Measurements from ENCODE around the gene LHX4.
A peak's percentile ranks its signal among the peaks of the same experiment; 100 is the strongest.
"Not testable (repeated sequence)": the region's sequence is repeated elsewhere in the genome, so short reads cannot be mapped to it uniquely, and the experiment has no call there.

LHX4 gene

GRCh38 chr1:180197231-180197630 is 32.8 kb upstream of the LHX4 start:
- DNase-seq (ENCODE audit: low read depth in 2 of 2): no peak

DNA sequence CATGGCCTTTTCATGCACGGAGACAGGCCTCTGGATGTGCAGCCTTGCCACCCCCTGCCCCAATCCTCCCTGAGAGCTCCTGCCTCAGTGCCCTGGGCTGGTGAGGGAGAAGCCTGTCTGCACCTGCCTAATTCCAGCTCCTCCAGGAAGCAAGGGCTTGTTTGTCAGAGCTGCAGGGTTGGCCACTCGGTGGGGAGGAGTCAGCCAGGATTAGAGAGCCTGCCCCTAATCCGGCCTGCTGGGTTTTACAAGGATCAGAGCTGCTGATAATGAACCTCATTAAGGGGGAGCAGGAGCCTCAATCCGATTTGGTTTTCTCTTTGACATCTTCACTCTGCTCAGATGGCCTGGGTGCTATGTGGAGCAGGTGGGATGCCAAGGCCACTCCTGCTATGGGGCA is 31.9 kb upstream of the LHX4 start:
- no peak for DNase-seq (ENCODE audit: low read depth in 2 of 2)

GRCh38 chr1:180198611-180199010 is 31.5 kb upstream of the LHX4 start:
- no peak for DNase-seq (ENCODE audit: low read depth in 2 of 2)

- no peak for DNase-seq (ENCODE audit: low read depth in 2 of 2)
Observed at GRCh38 chr1:180199018-180199417, 31.0 kb upstream of the LHX4 start.

GRCh38 chr1:180201451-180202200 is 28.4 kb upstream of the LHX4 start:
- no peak for DNase-seq (ENCODE audit: low read depth in 2 of 2)

DNA sequence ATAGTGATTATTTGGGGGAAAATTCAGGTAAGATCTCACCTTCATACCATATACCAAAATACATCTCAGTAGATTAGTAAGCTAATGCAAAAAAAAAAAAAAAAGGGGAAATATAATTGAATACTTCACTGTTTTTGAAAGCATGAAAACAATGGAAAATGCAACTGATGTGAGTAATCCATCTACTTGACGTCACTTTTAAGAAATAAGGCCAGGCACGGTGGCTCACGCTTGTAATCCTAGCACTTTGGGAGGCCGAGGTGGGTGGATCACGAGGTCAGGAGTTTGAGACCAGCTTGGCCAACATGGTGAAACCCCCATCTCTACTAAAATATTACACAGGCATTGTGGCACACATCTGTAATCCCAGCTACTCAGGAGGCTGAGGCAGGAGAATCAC is 27.5 kb upstream of the LHX4 start:
- DNase-seq (ENCODE audit: low read depth in 2 of 2): not testable (repeated sequence)

GRCh38 chr1:180204231-180204630 is 25.8 kb upstream of the LHX4 start:
- no peak for DNase-seq (ENCODE audit: low read depth in 2 of 2)

DNA sequence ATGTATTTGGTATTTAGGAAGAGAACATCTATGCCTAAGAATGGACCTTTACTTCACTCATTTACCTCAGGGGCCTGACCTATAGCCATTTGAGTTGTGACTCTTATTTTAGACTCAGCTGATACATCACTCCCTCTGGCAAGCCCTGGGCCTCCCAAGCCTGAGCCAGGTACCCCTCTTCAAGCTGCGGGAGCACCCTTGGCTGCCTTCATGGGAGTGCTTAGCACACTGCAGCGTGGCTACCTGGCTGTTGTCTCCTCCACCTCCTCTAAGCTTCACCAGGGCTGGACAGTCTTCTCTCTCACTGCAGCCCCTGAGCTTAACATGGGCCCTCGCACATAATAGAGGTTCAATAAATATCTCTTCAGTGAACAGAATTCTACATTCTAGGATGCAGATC is 23.5 kb upstream of the LHX4 start:
- DNase-seq (ENCODE audit: low read depth in 2 of 2): no peak

- no peak for DNase-seq (ENCODE audit: low read depth in 2 of 2)
Observed at GRCh38 chr1:180208264-180208663, 21.8 kb upstream of the LHX4 start.

DNA sequence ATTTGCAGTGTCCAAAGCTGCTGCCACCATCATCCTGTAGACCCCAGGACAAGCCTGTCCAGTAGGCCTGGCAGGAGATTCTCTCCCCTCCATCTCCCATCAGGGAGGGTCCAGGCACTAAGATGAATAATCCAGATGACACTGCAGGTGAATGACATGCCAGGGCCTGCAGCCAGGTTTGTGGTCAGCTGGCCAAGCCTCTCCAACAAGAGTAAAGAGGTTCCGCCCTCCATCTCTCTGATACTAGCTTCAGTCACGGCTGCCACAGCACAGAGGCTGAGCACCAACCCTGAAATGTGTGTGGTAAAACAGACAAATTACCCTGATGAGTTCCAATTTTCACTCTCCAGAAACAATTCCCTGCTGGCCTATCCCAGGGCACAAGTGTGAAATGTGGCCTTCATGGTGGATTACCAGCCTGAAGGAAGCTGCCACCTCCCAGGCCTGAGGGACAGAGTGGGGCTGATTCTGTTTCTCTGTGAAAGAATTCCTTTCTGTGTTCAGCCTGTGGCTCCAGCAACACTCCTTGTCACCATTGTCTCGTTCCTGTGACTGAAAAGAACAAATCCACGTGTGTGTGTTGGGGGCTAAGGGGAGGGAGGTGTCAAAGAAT is 19.9 kb upstream of the LHX4 start:
- no peak for DNase-seq (ENCODE audit: low read depth in 2 of 2)

DNA sequence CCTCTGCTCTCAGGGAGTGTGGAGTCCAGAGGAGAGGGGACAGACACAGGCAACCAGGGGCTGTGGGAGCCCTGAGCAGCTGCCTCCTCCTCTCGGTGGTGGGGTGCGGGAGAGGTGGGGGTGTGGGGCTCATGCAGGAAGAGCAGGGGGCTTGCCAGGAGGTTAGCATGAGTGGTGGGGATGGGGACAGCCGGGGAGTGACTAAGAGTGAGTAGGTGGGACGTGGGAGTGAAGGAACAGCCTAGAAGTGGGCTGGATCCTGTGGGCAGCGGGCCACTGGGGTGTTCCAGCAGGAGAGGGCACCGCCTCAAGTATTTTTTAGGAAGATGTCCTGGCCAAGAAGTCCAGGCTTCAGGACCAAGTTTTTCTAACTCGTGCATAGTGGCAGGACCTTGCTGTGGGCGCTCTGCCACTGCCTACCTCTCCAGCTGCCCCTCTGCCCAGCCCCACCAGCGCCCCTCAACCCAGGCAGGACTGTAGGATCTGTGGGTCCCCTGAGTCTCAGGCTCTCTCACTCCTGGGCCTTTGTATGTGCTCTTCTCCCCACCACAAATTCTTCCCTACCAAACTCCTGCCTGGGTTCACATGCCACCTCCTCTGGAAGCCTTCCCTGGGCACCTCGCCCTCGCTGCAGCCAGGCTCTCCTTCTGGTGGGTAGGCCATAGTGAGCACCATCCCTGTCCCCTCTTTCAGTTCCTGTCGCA is 18.8 kb upstream of the LHX4 start:
- no peak for DNase-seq (ENCODE audit: low read depth in 2 of 2)

DNA sequence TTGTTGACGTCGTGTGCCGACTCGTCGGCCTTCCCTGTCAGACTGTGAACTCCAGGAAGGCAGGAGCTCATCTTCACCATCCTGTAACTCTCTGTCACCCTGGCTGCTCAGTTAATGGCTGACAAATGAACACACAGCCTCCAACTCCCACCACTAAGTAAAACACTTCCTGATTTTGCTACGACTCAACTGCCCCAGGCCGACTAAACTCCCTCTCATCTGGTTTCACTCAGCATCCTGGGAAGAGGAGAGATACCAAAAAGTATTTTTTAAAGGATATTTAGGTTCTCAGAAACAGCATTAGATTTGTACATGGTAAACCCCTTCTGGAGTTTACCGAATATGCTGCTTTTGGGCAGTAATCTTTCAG is 18.2 kb upstream of the LHX4 start:
- DNase-seq (ENCODE audit: low read depth in 2 of 2): no peak

DNA sequence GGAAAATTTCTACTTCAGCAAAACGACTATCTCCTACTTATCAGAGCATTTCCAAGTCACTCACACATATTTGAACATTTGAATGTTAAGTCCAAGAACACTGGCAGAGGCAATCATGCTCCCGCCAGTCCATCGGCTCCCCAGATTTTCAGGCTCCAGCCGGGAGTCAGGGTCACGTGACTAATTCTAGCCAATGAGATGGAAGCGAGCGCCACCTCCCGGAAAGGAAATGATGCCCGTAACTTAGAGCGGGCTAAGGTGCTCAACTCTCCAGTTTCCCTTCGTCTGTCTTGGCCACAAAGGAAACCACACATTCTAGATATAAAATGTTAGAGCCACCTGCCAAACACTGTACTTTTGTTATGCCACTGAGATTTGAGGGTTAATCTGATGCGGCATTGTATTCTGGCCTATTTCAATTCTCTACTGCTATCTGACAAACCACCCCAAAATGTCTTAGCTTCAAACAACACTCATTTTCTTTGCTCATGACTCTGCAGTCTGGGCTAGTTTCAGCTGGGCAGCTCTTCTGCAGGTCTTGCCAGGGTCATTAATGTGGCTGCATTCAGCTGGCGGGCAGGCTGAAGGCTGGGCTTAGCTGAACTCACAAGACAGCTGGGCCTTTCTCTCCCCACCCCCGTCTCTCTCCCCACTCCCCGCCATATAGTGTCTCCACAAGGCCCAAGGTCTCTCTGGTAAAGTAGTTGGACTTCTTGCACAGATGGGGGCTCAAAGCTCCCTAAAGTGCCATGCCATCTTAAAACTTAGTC is 16.5 kb upstream of the LHX4 start:
- DNase-seq (ENCODE audit: low read depth in 2 of 2): peak in 1 of 2 donors; percentile 45

DNA sequence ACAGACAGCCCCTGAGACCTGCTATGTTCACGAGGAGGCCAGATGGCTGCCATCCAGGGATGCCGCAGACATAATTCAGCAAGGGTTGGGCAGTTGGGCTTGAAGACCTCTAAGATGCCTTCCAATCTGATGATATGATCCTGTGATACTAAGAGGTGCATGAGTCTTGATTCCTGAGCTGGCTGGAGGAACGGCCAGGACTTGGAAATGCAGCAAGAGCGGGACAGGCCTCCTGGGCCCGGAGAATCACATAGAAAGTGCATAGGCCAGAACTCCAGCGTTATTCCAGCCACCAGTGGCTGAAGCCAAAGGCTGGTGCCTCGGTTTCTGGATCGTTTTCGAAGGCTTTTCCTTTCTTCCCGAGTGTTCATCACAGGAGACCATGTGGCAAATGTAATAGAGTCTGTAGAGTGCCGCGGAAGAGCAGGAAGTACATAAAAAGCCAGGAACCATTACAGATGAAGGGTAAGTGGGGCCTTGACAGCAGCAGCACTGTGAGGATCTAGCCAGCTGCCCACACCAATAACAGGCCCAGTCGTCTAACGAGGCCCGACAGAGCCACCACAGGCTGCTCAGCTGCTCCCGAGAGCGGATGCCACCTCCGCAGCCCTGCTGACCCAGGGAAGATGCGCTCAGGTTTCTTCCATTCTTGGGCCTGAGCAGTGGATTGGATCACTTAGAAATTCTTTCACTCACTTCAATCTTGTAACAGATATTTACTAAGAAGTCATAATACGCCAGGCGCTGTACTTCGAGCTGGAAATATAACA is 14.0 kb upstream of the LHX4 start:
- DNase-seq (ENCODE audit: low read depth in 2 of 2): no peak

- no peak for DNase-seq (ENCODE audit: low read depth in 2 of 2)
Observed at GRCh38 chr1:180217006-180217405, 13.1 kb upstream of the LHX4 start.

DNA sequence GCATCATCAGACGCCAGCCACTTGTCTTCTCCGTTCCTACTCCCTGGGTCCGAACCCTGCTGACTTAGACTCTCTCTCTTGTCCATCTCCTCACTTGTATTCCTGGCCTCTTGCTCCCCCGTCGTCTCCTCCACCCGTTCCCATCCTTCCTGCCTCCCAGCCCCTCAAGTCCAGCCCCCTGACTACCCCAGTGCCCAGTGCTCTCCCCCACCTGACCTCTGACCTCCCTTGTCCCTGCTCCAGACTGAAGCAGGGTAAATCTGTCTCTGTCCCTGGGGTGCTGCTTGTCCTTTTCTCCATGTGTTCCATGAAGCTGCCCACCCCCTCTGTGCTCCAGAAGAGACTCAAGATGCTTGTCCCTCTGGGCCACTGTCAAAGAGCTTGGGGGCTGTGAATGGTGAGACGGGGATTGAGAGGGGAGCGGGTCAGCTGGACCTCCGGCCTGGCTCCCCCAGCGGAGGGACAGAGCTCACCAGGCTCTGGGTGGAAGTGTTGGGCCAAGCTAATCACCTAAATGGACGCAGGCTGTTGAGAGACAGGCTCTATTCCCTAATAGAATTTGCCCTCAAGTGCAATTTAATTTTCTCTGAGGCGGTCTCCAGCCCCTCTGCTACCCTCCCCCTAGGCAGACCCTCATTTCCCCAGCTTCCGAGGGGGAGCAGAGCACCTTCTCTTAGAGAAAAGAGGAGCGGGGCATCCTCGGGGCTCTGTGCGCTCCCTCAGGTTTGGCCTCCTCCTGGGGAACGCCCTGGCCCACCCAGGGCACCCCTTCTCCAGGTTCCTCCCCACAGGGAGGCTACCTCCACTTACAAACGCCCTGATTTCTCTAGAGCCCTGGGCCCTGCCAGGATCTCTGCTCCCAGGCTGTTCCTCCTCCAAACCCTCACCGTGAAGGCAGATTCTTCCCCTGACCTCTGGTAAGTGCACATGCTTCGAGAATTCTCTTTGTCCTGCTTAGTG is 11.0 kb upstream of the LHX4 start:
- DNase-seq (ENCODE audit: low read depth in 2 of 2): no peak

DNA sequence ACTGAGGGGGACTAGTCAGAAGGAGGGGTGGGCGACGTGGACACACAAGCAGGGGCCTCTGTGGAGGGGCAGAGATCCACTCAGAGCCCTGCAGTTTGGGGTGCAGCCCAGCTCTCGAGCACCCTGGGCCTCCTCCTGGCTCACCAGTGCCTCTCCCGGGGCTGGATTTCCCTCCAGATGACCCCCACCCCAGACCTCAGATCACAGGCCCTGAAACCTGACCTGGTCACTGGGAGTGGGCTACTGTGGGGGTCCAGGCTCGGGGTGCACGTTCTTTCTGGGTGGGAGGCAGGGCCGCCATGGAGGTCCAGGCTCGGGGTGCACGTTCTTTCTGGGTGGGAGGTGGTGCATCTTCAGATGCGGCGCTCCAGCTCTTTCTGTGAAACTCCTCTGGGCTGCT is 10.3 kb upstream of the LHX4 start:
- no peak for DNase-seq (ENCODE audit: low read depth in 2 of 2)

- no peak for DNase-seq (ENCODE audit: low read depth in 2 of 2)
Observed at GRCh38 chr1:180221462-180221861, 8.6 kb upstream of the LHX4 start.

- DNase-seq (ENCODE audit: low read depth in 2 of 2): no peak
Observed at GRCh38 chr1:180224902-180225301, 5.2 kb upstream of the LHX4 start.

DNA sequence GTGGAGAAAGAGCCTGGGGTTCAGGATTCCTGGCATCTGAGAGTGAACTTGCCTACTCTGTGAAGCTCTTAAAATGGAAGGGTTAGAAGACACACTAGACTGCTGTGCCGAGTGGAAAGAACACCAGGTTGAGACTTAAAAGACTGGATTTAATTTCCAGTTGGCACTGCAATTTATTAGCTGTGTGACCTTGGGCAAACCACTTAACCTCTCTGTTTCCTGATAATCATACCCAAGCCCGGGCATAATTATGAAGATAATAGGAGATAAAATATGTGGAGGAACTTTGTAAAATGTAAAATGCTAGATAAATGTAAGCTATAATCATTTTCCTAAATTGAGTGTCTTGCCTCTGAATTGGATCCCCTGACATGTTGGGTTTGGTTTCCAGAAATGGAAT is 4.7 kb upstream of the LHX4 start:
- no peak for DNase-seq (ENCODE audit: low read depth in 2 of 2)
